HEK293T (cell line): ENCODE data around the gene EIPR1.

Source experiments
- ARNT ChIP-seq: fragments of 450-650 bp; IDR thresholded peaks from 2 replicates; pipeline ENCODE4 v1.6.1; 2017; ENCODE audit warnings: mild to moderate bottlenecking
- ELF4 ChIP-seq: fragments of 450-650 bp; IDR thresholded peaks from 2 replicates; pipeline ENCODE4 v1.6.1; 2017; ENCODE audit warnings: antibody characterized with exemption
- FOXA1 ChIP-seq: fragments of 450-650 bp; IDR thresholded peaks from 2 replicates; pipeline ENCODE4 v1.6.1; 2016; ENCODE audit warnings: mild to moderate bottlenecking
- FOXM1 ChIP-seq: fragments of 450-650 bp; IDR thresholded peaks from 2 replicates; pipeline ENCODE4 v1.6.1; 2017; ENCODE audit warnings: mild to moderate bottlenecking, borderline replicate concordance
- SP1 ChIP-seq: fragments of 450-650 bp; IDR thresholded peaks from 2 replicates; pipeline ENCODE4 v1.6.1; 2017
- SUZ12 ChIP-seq: fragments of 450-650 bp; IDR thresholded peaks from 2 replicates; pipeline ENCODE4 v1.6.1; 2016; ENCODE audit warnings: mild to moderate bottlenecking
- TARDBP ChIP-seq: fragments of 450-650 bp; IDR thresholded peaks from 2 replicates; pipeline ENCODE4 v1.6.1; 2016

DNA sequence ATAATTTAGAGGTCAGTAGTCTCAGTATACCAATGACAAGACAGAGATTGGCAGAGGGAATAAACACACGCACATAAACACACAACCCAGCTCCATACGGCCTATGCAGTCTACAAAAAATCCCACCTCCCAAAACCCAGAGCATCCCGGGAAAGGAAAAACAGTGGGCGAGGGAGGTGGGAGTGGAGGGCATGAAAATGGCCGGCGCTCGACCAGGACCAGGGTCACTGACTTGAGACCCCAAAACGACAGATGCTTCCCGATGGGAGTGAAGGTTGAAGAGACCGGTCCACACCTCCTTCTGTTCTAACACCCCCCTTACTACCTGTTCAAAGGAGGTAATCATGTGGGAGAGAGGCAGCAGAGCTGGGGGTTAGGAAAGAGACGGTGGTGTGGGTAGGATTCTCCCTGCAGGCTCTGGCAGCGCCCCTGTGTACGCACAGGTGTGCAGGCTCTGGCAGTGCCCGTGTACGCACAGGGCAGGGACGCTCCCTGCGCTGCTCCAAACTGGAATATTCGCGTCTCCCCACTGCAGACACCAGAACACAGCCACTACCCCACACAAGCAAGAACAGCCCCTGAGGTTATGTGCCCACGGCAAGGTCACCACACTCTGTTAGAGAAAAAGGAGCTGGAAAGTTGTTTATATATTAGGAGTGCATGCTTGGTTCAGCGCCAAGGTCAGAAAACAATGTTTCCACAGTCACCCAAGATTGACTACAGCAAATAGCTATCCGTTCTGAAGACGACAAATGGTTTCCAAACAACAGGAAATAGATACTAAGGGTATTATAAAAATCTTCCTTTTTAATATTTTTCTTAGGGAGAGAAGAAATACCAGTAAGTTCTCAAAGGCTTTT is 67.9 kb downstream of the EIPR1 start:
- TF ChIP-seq FOXM1 (no peak), FOXA1 (no peak), ELF4 (no peak), SP1 (no peak), ARNT (no peak), SUZ12 (no peak), TARDBP (no peak)
